Suprapubic skin (tissue), 4 donors: ENCODE data around the gene CHID1.

Experiments
- CTCF ChIP-seq, 2 donors: fragments of 200-600 bp in 1 of 2; fragments of 450-650 bp in 1 of 2; sonication (generic) in 1 of 2; IDR thresholded peaks; one replicate each; pipeline ENCODE4 v1.5.1; 2016 to 2019; ENCODE audit warnings: antibody characterized with exemption in 2 of 2, mild to moderate bottlenecking in 1 of 2, moderate library complexity in 1 of 2
- EP300 ChIP-seq: sonication (generic); formaldehyde crosslinking; IDR thresholded peaks from one replicate; pipeline ENCODE4 v1.6.1; 2017; ENCODE audit warnings: antibody characterized with exemption
- POLR2A ChIP-seq, 2 donors: fragments of 450-650 bp; IDR thresholded peaks; one replicate each; pipeline ENCODE4 v1.6.1; 2017; ENCODE audit warnings: antibody characterized with exemption in 2 of 2, mild to moderate bottlenecking in 2 of 2, moderate library complexity in 2 of 2
- POLR2AphosphoS5 ChIP-seq, 3 donors: sonication (generic); formaldehyde crosslinking; IDR thresholded peaks; one replicate each; pipeline ENCODE4 v1.6.1; 2017; ENCODE audit warnings: antibody characterized with exemption in 3 of 3

- TF ChIP-seq POLR2A (IDR thresholded peaks at IDR 0.05) (peak in 1 of 2 donors; percentile 81), CTCF (IDR thresholded peaks at IDR 0.05) (peak; percentile 82 to 83), EP300 (no peak), POLR2AphosphoS5 (IDR thresholded peaks at IDR 0.05) (peak in 1 of 3 donors; percentile 41)
These were observed 15.1 kb upstream of the CHID1 start, which contains the start of gene AP2A2 for GRCh38 chr11:925496-926301.
